Measurements from ENCODE around the gene DCC. TPM values are rescaled to one million over a fixed set of nuclear protein-coding genes. Genes with fewer than 3 reads are reported as not detected.

Gene DCC
- total and polyA plus RNA-seq, 2 donors (not counting 1 experiment from before 2014, with no cell fraction given) = not detected

GRCh38 chr18:52408800-52409302 lies 68.9 kb downstream of the DCC start:
- no CpG with 5 or more reads among the region's 2 CpGs for WGBS (ENCODE audit: insufficient coverage)
- no peak overlapping the region for H3K9ac ChIP-seq (ENCODE audit: low read length)
- no peak overlapping the region for H2AFZ ChIP-seq (ENCODE audit: insufficient read depth, low read depth, low read length, poor library complexity, severe bottlenecking)
- H3K4me3 Mint-ChIP-seq = no peak overlapping the region
- H3K79me2 ChIP-seq (ENCODE audit: control insufficient read depth, insufficient read depth, low read length) = no peaks in the 10 kb centered on the region
- DNase-seq (no peak), ATAC-seq (ENCODE audit: low read depth) (no peak)
- no peaks in the 10 kb centered on the region for H3K4me1 Mint-ChIP-seq
- H3K27me3 ChIP-seq (replicated peaks in 1 of 4; ENCODE audit: control extremely low read depth in 1 of 4, control insufficient read depth in 3 of 4, insufficient read depth in 4 of 4, low read length in 3 of 4) = no peaks in the 10 kb centered on the region
- no peak for TF ChIP-seq EZH2 (IDR thresholded peaks at IDR 0.05; ENCODE audit: borderline replicate concordance, insufficient read depth, low read depth, low read length, poor library complexity, severe bottlenecking)
- TF ChIP-seq, protein P1, sequence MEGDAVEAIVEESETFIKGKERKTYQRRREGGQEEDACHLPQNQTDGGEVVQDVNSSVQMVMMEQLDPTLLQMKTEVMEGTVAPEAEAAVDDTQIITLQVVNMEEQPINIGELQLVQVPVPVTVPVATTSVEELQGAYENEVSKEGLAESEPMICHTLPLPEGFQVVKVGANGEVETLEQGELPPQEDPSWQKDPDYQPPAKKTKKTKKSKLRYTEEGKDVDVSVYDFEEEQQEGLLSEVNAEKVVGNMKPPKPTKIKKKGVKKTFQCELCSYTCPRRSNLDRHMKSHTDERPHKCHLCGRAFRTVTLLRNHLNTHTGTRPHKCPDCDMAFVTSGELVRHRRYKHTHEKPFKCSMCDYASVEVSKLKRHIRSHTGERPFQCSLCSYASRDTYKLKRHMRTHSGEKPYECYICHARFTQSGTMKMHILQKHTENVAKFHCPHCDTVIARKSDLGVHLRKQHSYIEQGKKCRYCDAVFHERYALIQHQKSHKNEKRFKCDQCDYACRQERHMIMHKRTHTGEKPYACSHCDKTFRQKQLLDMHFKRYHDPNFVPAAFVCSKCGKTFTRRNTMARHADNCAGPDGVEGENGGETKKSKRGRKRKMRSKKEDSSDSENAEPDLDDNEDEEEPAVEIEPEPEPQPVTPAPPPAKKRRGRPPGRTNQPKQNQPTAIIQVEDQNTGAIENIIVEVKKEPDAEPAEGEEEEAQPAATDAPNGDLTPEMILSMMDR (IDR thresholded peaks at IDR 0.05) = no peak
- no peaks in the 10 kb centered on the region for H3K27me3 Mint-ChIP-seq
- CTCF ChIA-PET = no interaction called here
- H3K27ac ChIP-seq (ENCODE audit: low read length in 2 of 2) = no peak overlapping the region
- POLR2A ChIA-PET = no interaction called here
- intact Hi-C loops (cut with micrococcal nuclease) = no loop called here
- no peaks in the 10 kb centered on the region for H3K4me1 ChIP-seq (ENCODE audit: control insufficient read depth in 2 of 2, insufficient read depth in 2 of 2, low read length in 2 of 2)
- H3K4me2 ChIP-seq (replicated peaks; ENCODE audit: low read depth, low read length, poor library complexity, severe bottlenecking) = no peak overlapping the region
- H3K4me3 ChIP-seq (ENCODE audit: control extremely low read depth in 1 of 5, extremely low read depth in 1 of 5, insufficient read depth in 1 of 5, low read depth in 2 of 5, low read length in 4 of 5) = no peak overlapping the region
- no peaks in the 10 kb centered on the region for H4K20me1 ChIP-seq (ENCODE audit: control insufficient read depth, insufficient read depth, low read length, poor library complexity, severe bottlenecking)
- no peaks in the 10 kb centered on the region for H3K36me3 ChIP-seq (replicated peaks in 1 of 2; ENCODE audit: control extremely low read depth in 1 of 2, control insufficient read depth in 1 of 2, extremely low read depth in 1 of 2, insufficient read depth in 2 of 2, low read length in 1 of 2)
- no peak overlapping the region for H3K27ac Mint-ChIP-seq
- peaks cover 3% of the 10 kb centered on the region for H3K9me3 Mint-ChIP-seq (ENCODE audit: insufficient read depth)
- no peaks in the 10 kb centered on the region for H3K9me3 ChIP-seq (ENCODE audit: control extremely low read depth in 1 of 3, control insufficient read depth in 2 of 3, insufficient read depth in 1 of 3, low read length in 2 of 3)

GRCh38 chr18:52409727-52410126 lies 69.7 kb downstream of the DCC start:
- Mint-ChIP-seq H3K9me3 (ENCODE audit: insufficient read depth) (peaks cover 3% of the 10 kb centered on the region), H3K4me1 (no peaks in the 10 kb centered on the region), H3K27me3 (no peaks in the 10 kb centered on the region), H3K27ac (no peak overlapping the region), H3K4me3 (no peak overlapping the region)
- intact Hi-C loops (cut with micrococcal nuclease) = no loop called here
- no peaks in the 10 kb centered on the region for H3K4me1 ChIP-seq (ENCODE audit: control insufficient read depth in 2 of 2, insufficient read depth in 2 of 2, low read length in 2 of 2)
- no peak overlapping the region for H2AFZ ChIP-seq (ENCODE audit: insufficient read depth, low read depth, low read length, poor library complexity, severe bottlenecking)
- H3K36me3 ChIP-seq (replicated peaks in 1 of 2; ENCODE audit: control extremely low read depth in 1 of 2, control insufficient read depth in 1 of 2, extremely low read depth in 1 of 2, insufficient read depth in 2 of 2, low read length in 1 of 2) = no peaks in the 10 kb centered on the region
- 10% methylated on average over 1 of the region's 1 CpG for WGBS (ENCODE audit: insufficient coverage)
- no peaks in the 10 kb centered on the region for H4K20me1 ChIP-seq (ENCODE audit: control insufficient read depth, insufficient read depth, low read length, poor library complexity, severe bottlenecking)
- no peaks in the 10 kb centered on the region for H3K79me2 ChIP-seq (ENCODE audit: control insufficient read depth, insufficient read depth, low read length)
- DNase-seq (no peak), ATAC-seq (ENCODE audit: low read depth) (no peak)
- H3K4me2 ChIP-seq (replicated peaks; ENCODE audit: low read depth, low read length, poor library complexity, severe bottlenecking) = no peak overlapping the region
- no peak overlapping the region for H3K27ac ChIP-seq (ENCODE audit: low read length in 2 of 2)
- ChIA-PET CTCF (no interaction called here), POLR2A (no interaction called here)
- H3K9me3 ChIP-seq (ENCODE audit: control extremely low read depth in 1 of 3, control insufficient read depth in 2 of 3, insufficient read depth in 1 of 3, low read length in 2 of 3) = no peaks in the 10 kb centered on the region
- no peak overlapping the region for H3K4me3 ChIP-seq (ENCODE audit: control extremely low read depth in 1 of 5, extremely low read depth in 1 of 5, insufficient read depth in 1 of 5, low read depth in 2 of 5, low read length in 4 of 5)
- TF ChIP-seq EZH2 (IDR thresholded peaks at IDR 0.05; ENCODE audit: borderline replicate concordance, insufficient read depth, low read depth, low read length, poor library complexity, severe bottlenecking) = no peak
- TF ChIP-seq, protein P1 (IDR thresholded peaks at IDR 0.05) = no peak
- no peaks in the 10 kb centered on the region for H3K27me3 ChIP-seq (replicated peaks in 1 of 4; ENCODE audit: control extremely low read depth in 1 of 4, control insufficient read depth in 3 of 4, insufficient read depth in 4 of 4, low read length in 3 of 4)
- no peak overlapping the region for H3K9ac ChIP-seq (ENCODE audit: low read length)

Measured in B cell (primary cell).